Measurements from ENCODE around the gene MMP7. TPM values are rescaled to one million over a fixed set of nuclear protein-coding genes. Genes with fewer than 3 reads are reported as not detected.
A peak's percentile ranks its signal among the peaks of the same experiment; 100 is the strongest.

MMP7 gene
- 5.7 TPM for polyA plus RNA-seq (2012; ENCODE audit: missing spikeins)

- DNase-seq (ENCODE audit: insufficient read length): no peak
- FAIRE-seq: peak; percentile 89
- TF ChIP-seq TAF1 (IDR thresholded peaks at IDR 0.05; ENCODE audit: borderline replicate concordance, low read depth, low read length): no peak
- TF ChIP-seq POLR2A (IDR thresholded peaks at IDR 0.05; ENCODE audit: low read depth, low read length): no peak
- no peak for TF ChIP-seq POLR2AphosphoS5 (IDR thresholded peaks at IDR 0.05; ENCODE audit: low read depth, low read length)
Measured at GRCh38 chr11:102530558-102530957, at the start of gene MMP7. Gene MMP7, minus strand, starts transcription at chr11:102530747. Its CDS starts 47 bp downstream, at chr11:102530700.

DNA sequence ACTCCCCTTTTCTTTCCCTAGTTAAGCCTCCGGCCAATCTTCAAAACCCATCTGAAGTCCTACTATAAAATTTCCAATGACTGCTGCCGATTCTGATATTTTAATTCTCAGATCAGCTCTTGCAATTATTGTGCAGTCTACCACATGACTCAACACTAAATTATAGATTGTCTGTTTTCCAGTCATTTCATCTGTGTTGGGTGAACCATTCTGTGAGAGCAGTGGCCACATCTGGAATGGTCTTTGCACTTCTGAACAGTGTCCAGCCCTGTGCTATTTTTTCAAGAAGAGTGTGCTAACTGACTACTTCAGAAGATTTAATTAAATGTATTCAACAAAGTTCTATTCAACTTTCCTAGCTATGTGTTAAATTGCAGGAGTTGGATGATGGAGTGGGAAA is 47.2 kb upstream of the MMP7 start:
- DNase-seq (ENCODE audit: insufficient read length) (no peak), FAIRE-seq (peak; percentile 51)
- TF ChIP-seq TAF1 (IDR thresholded peaks at IDR 0.05; ENCODE audit: borderline replicate concordance, low read depth, low read length) (no peak), POLR2AphosphoS5 (IDR thresholded peaks at IDR 0.05; ENCODE audit: low read depth, low read length) (no peak), POLR2A (IDR thresholded peaks at IDR 0.05; ENCODE audit: low read depth, low read length) (no peak)

DNA sequence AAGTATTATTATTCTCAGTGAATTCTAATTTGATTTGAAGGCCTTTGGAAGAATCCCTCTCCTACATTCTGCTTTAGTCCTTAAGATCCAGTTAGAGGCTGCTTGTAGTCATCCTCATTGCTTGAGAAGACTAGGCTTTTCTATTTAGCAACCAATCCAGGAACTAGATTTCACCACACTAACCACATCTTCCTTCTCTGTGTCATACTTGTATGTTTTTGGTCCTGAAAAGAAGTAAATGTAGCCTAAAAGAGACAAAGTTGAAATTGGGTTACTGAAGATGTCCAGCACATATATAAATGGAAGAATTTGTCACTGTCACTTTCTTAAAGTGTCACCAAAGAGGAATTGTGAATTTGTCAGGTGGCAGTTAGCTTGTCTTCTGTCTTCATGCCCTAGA is 46.6 kb upstream of the MMP7 start:
- FAIRE-seq (peak; percentile 86), DNase-seq (ENCODE audit: insufficient read length) (no peak)
- TF ChIP-seq TAF1 (IDR thresholded peaks at IDR 0.05; ENCODE audit: borderline replicate concordance, low read depth, low read length) (no peak), POLR2A (IDR thresholded peaks at IDR 0.05; ENCODE audit: low read depth, low read length) (no peak), POLR2AphosphoS5 (IDR thresholded peaks at IDR 0.05; ENCODE audit: low read depth, low read length) (no peak)

DNA sequence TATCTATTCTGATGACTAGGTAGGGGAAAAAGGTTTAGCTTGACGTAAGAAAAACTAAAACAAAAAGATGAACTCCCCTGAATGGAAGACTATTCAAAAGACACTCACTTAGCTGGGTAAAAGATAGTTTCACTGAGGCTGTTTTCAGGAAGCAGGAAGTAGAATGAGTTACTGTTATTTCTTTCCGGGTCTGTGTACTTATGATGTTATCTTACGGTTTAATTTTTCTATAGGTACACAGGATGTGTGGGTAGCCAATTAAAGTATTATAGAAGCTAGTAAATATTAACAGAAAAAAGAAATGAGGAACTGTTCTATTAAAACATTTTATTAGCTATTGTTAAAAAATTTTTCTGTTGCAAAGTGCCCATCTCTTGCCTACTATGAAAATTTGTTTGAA is 45.8 kb upstream of the MMP7 start:
- TF ChIP-seq POLR2A (IDR thresholded peaks at IDR 0.05; ENCODE audit: low read depth, low read length) (no peak), POLR2AphosphoS5 (IDR thresholded peaks at IDR 0.05; ENCODE audit: low read depth, low read length) (no peak), TAF1 (IDR thresholded peaks at IDR 0.05; ENCODE audit: borderline replicate concordance, low read depth, low read length) (no peak)
- peak; percentile 14 for FAIRE-seq
- no peak for DNase-seq (ENCODE audit: insufficient read length)

- DNase-seq (ENCODE audit: insufficient read length): no peak
- no peak for TF ChIP-seq POLR2A (IDR thresholded peaks at IDR 0.05; ENCODE audit: low read depth, low read length)
- no peak for TF ChIP-seq POLR2AphosphoS5 (IDR thresholded peaks at IDR 0.05; ENCODE audit: low read depth, low read length)
- no peak for TF ChIP-seq TAF1 (IDR thresholded peaks at IDR 0.05; ENCODE audit: borderline replicate concordance, low read depth, low read length)
- FAIRE-seq: no peak
Measured at GRCh38 chr11:102575012-102575411, 44.5 kb upstream of the MMP7 start.

- FAIRE-seq: peak; percentile 93
Measured at GRCh38 chr11:102573851-102574250, 43.3 kb upstream of the MMP7 start.

DNA sequence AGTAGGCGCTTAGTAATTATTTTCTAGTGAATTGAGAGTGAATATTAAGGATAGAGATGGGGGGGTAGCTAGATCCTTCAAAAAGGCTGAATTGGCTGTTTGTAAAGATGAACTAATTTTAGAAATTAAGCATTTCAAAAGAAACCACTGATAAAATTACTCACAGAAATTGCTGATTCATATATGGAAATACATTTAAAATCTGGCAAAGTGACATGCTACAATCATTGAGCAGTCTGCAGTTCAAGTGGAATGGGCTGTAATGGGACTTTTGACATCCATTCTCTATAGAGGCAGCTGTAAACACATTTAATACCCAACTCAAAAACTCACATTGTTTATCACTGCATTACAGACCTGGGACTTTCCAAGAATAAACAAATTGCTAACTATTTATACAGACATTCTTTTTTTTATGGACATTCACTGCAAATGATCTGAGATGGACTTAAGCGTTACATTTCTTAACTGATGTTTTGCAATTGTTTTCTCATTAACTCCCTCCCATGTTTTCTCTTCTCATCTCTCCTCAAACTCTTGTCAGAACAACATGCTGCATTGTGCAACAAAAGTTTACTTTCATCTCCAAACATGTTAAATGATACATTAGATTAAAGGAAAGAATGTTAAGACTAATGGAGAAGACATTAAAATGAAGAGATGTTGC is 42.1 kb upstream of the MMP7 start:
- FAIRE-seq: peak; percentile 42

More at GRCh38 chr11:102573851-102574250, 43.3 kb upstream of the MMP7 start:
- TF ChIP-seq TAF1 (IDR thresholded peaks at IDR 0.05; ENCODE audit: borderline replicate concordance, low read depth, low read length) (no peak), POLR2A (IDR thresholded peaks at IDR 0.05; ENCODE audit: low read depth, low read length) (no peak), POLR2AphosphoS5 (IDR thresholded peaks at IDR 0.05; ENCODE audit: low read depth, low read length) (no peak)
- DNase-seq (ENCODE audit: insufficient read length): no peak

DNA sequence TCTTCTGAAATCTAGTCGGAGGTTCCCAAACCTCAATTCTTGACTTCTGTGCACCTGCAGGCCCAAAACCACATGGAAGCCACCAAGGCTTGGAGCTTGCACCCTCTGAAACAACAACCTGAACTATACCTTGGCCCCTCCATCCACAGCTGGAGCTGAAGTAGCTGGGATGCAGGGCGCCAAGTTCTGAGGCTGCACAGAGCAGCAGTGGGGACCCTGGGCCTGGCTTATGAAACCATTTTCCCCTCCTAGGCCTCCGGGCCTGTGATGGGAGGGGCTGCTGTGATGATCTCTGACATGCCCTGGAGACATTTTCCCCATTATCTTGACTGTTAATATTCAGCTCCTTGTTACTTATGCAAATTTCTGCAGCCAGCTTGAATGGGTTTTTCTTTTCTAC is 38.3 kb upstream of the MMP7 start:
- FAIRE-seq (no peak), DNase-seq (ENCODE audit: insufficient read length) (no peak)
- no peak for TF ChIP-seq POLR2AphosphoS5 (IDR thresholded peaks at IDR 0.05; ENCODE audit: low read depth, low read length)
- TF ChIP-seq POLR2A (IDR thresholded peaks at IDR 0.05; ENCODE audit: low read depth, low read length): no peak
- TF ChIP-seq TAF1 (IDR thresholded peaks at IDR 0.05; ENCODE audit: borderline replicate concordance, low read depth, low read length): no peak

More for the DNA sequence above, 42.1 kb upstream of the MMP7 start:
- no peak for DNase-seq (ENCODE audit: insufficient read length)
- no peak for TF ChIP-seq POLR2A (IDR thresholded peaks at IDR 0.05; ENCODE audit: low read depth, low read length)
- no peak for TF ChIP-seq TAF1 (IDR thresholded peaks at IDR 0.05; ENCODE audit: borderline replicate concordance, low read depth, low read length)
- TF ChIP-seq POLR2AphosphoS5 (IDR thresholded peaks at IDR 0.05; ENCODE audit: low read depth, low read length): no peak

- no peak for TF ChIP-seq POLR2A (IDR thresholded peaks at IDR 0.05; ENCODE audit: low read depth, low read length)
- no peak for TF ChIP-seq TAF1 (IDR thresholded peaks at IDR 0.05; ENCODE audit: borderline replicate concordance, low read depth, low read length)
- no peak for TF ChIP-seq POLR2AphosphoS5 (IDR thresholded peaks at IDR 0.05; ENCODE audit: low read depth, low read length)
- FAIRE-seq (peak; percentile 70), DNase-seq (ENCODE audit: insufficient read length) (no peak)
Measured at GRCh38 chr11:102566112-102566511, 35.6 kb upstream of the MMP7 start.

DNA sequence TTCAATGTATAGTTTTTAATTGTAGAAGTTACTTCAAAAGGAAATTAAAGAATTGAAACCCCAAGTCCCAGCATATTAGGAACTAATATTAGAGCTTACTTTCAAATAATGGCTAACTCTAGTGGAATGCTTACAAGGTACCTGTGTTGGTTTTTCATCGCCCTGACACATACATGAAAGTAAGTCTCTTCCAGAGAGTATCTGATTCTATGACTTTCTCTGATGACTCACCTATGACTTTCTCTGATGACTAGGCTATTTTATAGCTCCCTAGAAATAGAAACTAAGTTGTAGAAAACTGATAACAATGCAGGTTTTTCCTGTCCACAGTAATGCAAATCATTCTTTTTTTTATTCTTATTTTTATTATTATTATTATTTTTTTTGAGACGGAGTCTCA is 33.6 kb upstream of the MMP7 start:
- FAIRE-seq: peak; percentile 91
- DNase-seq (ENCODE audit: insufficient read length): no peak

DNA sequence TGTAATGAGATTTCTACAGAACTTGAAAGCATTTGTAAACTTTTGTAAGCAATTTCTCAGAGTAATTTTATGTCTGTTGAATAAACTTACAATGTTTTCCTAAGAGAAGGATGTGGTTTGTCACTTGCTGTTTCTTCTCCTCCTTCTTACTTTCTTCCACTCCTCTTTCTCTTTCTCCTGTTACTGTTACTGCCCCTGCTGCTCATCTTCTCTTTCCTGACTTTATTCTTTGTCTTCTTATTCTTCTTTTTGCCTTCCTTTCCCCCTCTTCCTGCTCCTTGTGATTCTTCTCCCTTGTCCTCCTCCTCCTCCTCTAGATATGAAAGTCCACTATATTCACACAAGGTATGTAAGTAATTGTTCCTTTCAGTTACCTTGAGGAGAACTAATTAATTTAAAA is 31.1 kb upstream of the MMP7 start:
- DNase-seq (ENCODE audit: insufficient read length): no peak
- FAIRE-seq: no peak
- TF ChIP-seq POLR2A (IDR thresholded peaks at IDR 0.05; ENCODE audit: low read depth, low read length) (no peak), POLR2AphosphoS5 (IDR thresholded peaks at IDR 0.05; ENCODE audit: low read depth, low read length) (no peak), TAF1 (IDR thresholded peaks at IDR 0.05; ENCODE audit: borderline replicate concordance, low read depth, low read length) (no peak)

More for the DNA sequence above, 33.6 kb upstream of the MMP7 start:
- no peak for TF ChIP-seq POLR2A (IDR thresholded peaks at IDR 0.05; ENCODE audit: low read depth, low read length)
- no peak for TF ChIP-seq POLR2AphosphoS5 (IDR thresholded peaks at IDR 0.05; ENCODE audit: low read depth, low read length)
- no peak for TF ChIP-seq TAF1 (IDR thresholded peaks at IDR 0.05; ENCODE audit: borderline replicate concordance, low read depth, low read length)

GRCh38 chr11:102560555-102561011 is 30.0 kb upstream of the MMP7 start:
- no peak for DNase-seq (ENCODE audit: insufficient read length)
- FAIRE-seq: peak; percentile 97

More at GRCh38 chr11:102560555-102561011, 30.0 kb upstream of the MMP7 start:
- TF ChIP-seq POLR2AphosphoS5 (IDR thresholded peaks at IDR 0.05; ENCODE audit: low read depth, low read length): no peak
- TF ChIP-seq TAF1 (IDR thresholded peaks at IDR 0.05; ENCODE audit: borderline replicate concordance, low read depth, low read length): no peak
- no peak for TF ChIP-seq POLR2A (IDR thresholded peaks at IDR 0.05; ENCODE audit: low read depth, low read length)

Data from GM12892 (cell line).